ENCODE results near the gene TAPBPL.

- TF ChIP-seq SIN3A (IDR thresholded peaks at IDR 0.05; ENCODE audit: borderline replicate concordance, insufficient read depth, low read length) (no peak), TAF1 (IDR thresholded peaks at IDR 0.05; ENCODE audit: borderline replicate concordance, insufficient read depth, low read length) (no peak), POLR2AphosphoS5 (IDR thresholded peaks at IDR 0.05; ENCODE audit: low read depth, low read length) (no peak), REST (IDR thresholded peaks at IDR 0.05; ENCODE audit: insufficient read depth in 1 of 2, low read depth in 2 of 2, low read length in 2 of 2) (no peak)
These were observed 37.6 kb downstream of the TAPBPL start for GRCh38 chr12:6489449-6489848.
